GM13976 (cell line): ENCODE results near the gene SH3BGR.
"Not testable (repeated sequence)": the region's sequence is repeated elsewhere in the genome, so short reads cannot be mapped to it uniquely, and the experiment has no call there.

ENCODE experiments used
- DNase-seq: peaks from one replicate; pipeline ENCODE4 v3.0.0; 2012; ENCODE audit warnings: low spot score
- CTCF ChIP-seq: IDR thresholded peaks from 2 replicates; pipeline ENCODE4 v1.5.1; 2012; ENCODE audit warnings: borderline replicate concordance, mild to moderate bottlenecking; ENCODE audit not compliant: insufficient read depth; ENCODE audit errors: extremely low read depth, missing control alignments, control extremely low read depth
- in situ Hi-C: fragments of 300-500 bp; cut with MboI; formaldehyde crosslinking; loops from one replicate; pipeline ENCODE4 v1.12.0; 2022; ENCODE audit warnings: low sequenced_read_pairs, mixed read lengths, inconsistent platforms; ENCODE audit not compliant: unreplicated experiment

SH3BGR gene

GRCh38 chr21:39451332-39452206, at the start of gene SH3BGR:
Gene SH3BGR (plus strand): TSS chr21:39451970. CDS start chr21:39452097, 127 bp downstream.
- DNase-seq = no peak
- in situ Hi-C loops = no loop called here
- TF ChIP-seq CTCF = no peak

- TF ChIP-seq CTCF = no peak
- no peak for DNase-seq
- in situ Hi-C loops = no loop called here
These were observed 45.7 kb upstream of the SH3BGR start for GRCh38 chr21:39406065-39406464.

- DNase-seq, in situ Hi-C loops: not testable (repeated sequence)
These were observed 32.6 kb upstream of the SH3BGR start for GRCh38 chr21:39419204-39419603.

- in situ Hi-C loops = no loop called here
- peak; percentile 39 for DNase-seq
- no peak for TF ChIP-seq CTCF
These were observed 29.1 kb upstream of the SH3BGR start for GRCh38 chr21:39422527-39423241.

- no peak for TF ChIP-seq CTCF
- in situ Hi-C loops = no loop called here
- DNase-seq = no peak
These were observed 22.3 kb upstream of the SH3BGR start for GRCh38 chr21:39429445-39429844.

GRCh38 chr21:39430016-39430415, 21.8 kb upstream of the SH3BGR start:
- DNase-seq = no peak
- in situ Hi-C loops = no loop called here
- no peak for TF ChIP-seq CTCF

- in situ Hi-C loops = no loop called here
- no peak for TF ChIP-seq CTCF
- DNase-seq = no peak
These were observed 21.3 kb upstream of the SH3BGR start for GRCh38 chr21:39430457-39430856.
